ENCODE data around the gene PCDHB13.

DNA sequence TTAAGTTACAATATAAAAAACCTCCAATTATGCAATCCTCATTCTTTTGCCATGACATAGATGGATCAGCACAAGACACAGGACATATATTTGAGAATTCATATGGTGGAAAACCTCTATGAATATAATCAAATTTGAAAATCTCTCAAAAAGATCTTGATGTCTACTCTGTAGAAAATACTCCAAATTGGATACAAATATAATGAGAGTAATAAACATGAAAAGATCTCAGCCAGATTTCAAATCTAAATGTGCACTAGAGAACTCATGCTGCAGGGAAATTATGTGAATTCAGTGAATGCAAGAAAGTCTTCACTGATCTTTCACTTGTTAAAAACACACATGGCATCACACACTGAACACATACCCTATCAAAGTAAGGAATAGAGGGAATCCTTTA, 45.2 kb downstream of the PCDHB13 start:
- TF ChIP-seq POLR2AphosphoS5 (IDR thresholded peaks at IDR 0.05) (no peak), POLR2A (IDR thresholded peaks at IDR 0.05) (no peak)
- TF ChIP-seq, protein P1, sequence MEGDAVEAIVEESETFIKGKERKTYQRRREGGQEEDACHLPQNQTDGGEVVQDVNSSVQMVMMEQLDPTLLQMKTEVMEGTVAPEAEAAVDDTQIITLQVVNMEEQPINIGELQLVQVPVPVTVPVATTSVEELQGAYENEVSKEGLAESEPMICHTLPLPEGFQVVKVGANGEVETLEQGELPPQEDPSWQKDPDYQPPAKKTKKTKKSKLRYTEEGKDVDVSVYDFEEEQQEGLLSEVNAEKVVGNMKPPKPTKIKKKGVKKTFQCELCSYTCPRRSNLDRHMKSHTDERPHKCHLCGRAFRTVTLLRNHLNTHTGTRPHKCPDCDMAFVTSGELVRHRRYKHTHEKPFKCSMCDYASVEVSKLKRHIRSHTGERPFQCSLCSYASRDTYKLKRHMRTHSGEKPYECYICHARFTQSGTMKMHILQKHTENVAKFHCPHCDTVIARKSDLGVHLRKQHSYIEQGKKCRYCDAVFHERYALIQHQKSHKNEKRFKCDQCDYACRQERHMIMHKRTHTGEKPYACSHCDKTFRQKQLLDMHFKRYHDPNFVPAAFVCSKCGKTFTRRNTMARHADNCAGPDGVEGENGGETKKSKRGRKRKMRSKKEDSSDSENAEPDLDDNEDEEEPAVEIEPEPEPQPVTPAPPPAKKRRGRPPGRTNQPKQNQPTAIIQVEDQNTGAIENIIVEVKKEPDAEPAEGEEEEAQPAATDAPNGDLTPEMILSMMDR (IDR thresholded peaks at IDR 0.05) = no peak
